Measurements from ENCODE around the gene MDC1.

The MDC1 gene

GRCh38 chr6:30732237-30732943, 15.3 kb upstream of the MDC1 start:
- in situ Hi-C loops (cut with HindIII; ENCODE audit: low pct_ligation_motif_present, low sequenced_read_pairs), result no loop called here
- Histone ChIP-seq H3K27me3 (replicated peaks) (no peaks in the 10 kb centered on the region), H3K27ac (no peak overlapping the region), H3K36me3 (replicated peaks) (peaks cover 14% of the 10 kb centered on the region), H3K4me3 (ENCODE audit: low read depth, low read length) (no peak overlapping the region)
- no peak for TF ChIP-seq CTCF (IDR thresholded peaks at IDR 0.05; ENCODE audit: low read depth, low read length, missing control alignments)
- DNase-seq, result no peak

GRCh38 chr6:30730601-30731435, 13.7 kb upstream of the MDC1 start:
- peak; percentile 77 for TF ChIP-seq CTCF (IDR thresholded peaks at IDR 0.05; ENCODE audit: low read depth, low read length, missing control alignments)
- Histone ChIP-seq H3K27me3 (replicated peaks) (no peaks in the 10 kb centered on the region), H3K27ac (no peak overlapping the region), H3K36me3 (replicated peaks) (peaks cover 17% of the 10 kb centered on the region), H3K4me3 (ENCODE audit: low read depth, low read length) (no peak overlapping the region)
- in situ Hi-C loops (cut with HindIII; ENCODE audit: low pct_ligation_motif_present, low sequenced_read_pairs), result no loop called here
- no peak for DNase-seq

- Histone ChIP-seq H3K36me3 (replicated peaks) (peaks cover 39% of the 10 kb centered on the region), H3K27ac (peak overlapping the region; percentile 8), H3K27me3 (replicated peaks) (no peaks in the 10 kb centered on the region), H3K4me3 (ENCODE audit: low read depth, low read length) (no peak overlapping the region)
- in situ Hi-C loops (cut with HindIII; ENCODE audit: low pct_ligation_motif_present, low sequenced_read_pairs), result no loop called here
- no peak for DNase-seq
- TF ChIP-seq CTCF (IDR thresholded peaks at IDR 0.05; ENCODE audit: low read depth, low read length, missing control alignments), result peak; percentile 62
Measured at GRCh38 chr6:30727920-30728553, 11.0 kb upstream of the MDC1 start.

GRCh38 chr6:30726506-30727413, 9.7 kb upstream of the MDC1 start:
- Histone ChIP-seq H3K27ac (peak overlapping the region; percentile 18), H3K27me3 (replicated peaks) (no peaks in the 10 kb centered on the region), H3K4me3 (ENCODE audit: low read depth, low read length) (no peak overlapping the region), H3K36me3 (replicated peaks) (peaks cover 52% of the 10 kb centered on the region)
- in situ Hi-C loops (cut with HindIII; ENCODE audit: low pct_ligation_motif_present, low sequenced_read_pairs), result no loop called here
- DNase-seq, result no peak
- no peak for TF ChIP-seq CTCF (IDR thresholded peaks at IDR 0.05; ENCODE audit: low read depth, low read length, missing control alignments)

- no peaks in the 10 kb centered on the region for H3K27me3 ChIP-seq (replicated peaks)
- DNase-seq, result no peak
- in situ Hi-C loops (cut with HindIII; ENCODE audit: low pct_ligation_motif_present, low sequenced_read_pairs), result no loop called here
- H3K27ac ChIP-seq, result peak overlapping the region; percentile 21
- H3K4me3 ChIP-seq (ENCODE audit: low read depth, low read length), result no peak overlapping the region
- peaks cover 57% of the 10 kb centered on the region for H3K36me3 ChIP-seq (replicated peaks)
- TF ChIP-seq CTCF (IDR thresholded peaks at IDR 0.05; ENCODE audit: low read depth, low read length, missing control alignments), result no peak
Measured at GRCh38 chr6:30725713-30726505, 8.8 kb upstream of the MDC1 start.
